Calu3 (cell line): Measurements from ENCODE around the gene GADL1. TPM values are rescaled to one million over a fixed set of nuclear protein-coding genes. Genes with fewer than 3 reads are reported as not detected.

Experiments used
- BruUV-seq: library from RNA; stranded (reverse); fragments of 400-500 nt; replicated peaks from 2 replicates; lab custom pipeline; 2021; lab: Mats Ljungman, UMichigan
- CTCF ChIA-PET: fragments of 300-600 bp; sonication (Branson Sonifier 250); formaldehyde crosslinking; loops from one replicate; lab custom pipeline; 2022; ENCODE audit warnings: antibody characterized with exemption; lab: Charles Lee
- DNase-seq: peaks from one replicate; pipeline ENCODE4 v3.0.0; 2022
- H3K27ac Mint-ChIP-seq: one replicate; pipeline ENCODE4 v1.8.0; 2022; ENCODE audit warnings: mixed read lengths; ENCODE audit not compliant: unreplicated experiment
- H3K27me3 Mint-ChIP-seq: one replicate; pipeline ENCODE4 v1.8.0; 2022; ENCODE audit warnings: mixed read lengths; ENCODE audit not compliant: unreplicated experiment
- H3K36me3 Mint-ChIP-seq: one replicate; pipeline ENCODE4 v1.8.0; 2022; ENCODE audit warnings: mild to moderate bottlenecking, moderate library complexity, mixed read lengths; ENCODE audit not compliant: insufficient read depth, unreplicated experiment
- H3K4me1 Mint-ChIP-seq: one replicate; pipeline ENCODE4 v1.8.0; 2022; ENCODE audit warnings: mild to moderate bottlenecking, low read depth, mixed read lengths; ENCODE audit not compliant: unreplicated experiment
- H3K4me3 Mint-ChIP-seq: one replicate; pipeline ENCODE4 v1.8.0; 2022; ENCODE audit warnings: mild to moderate bottlenecking, low read depth, moderate library complexity, mixed read lengths; ENCODE audit not compliant: unreplicated experiment
- H3K9me3 Mint-ChIP-seq: one replicate; pipeline ENCODE4 v1.8.0; 2022; ENCODE audit warnings: low read depth, mixed read lengths; ENCODE audit not compliant: unreplicated experiment
- intact Hi-C: fragments of 100-400 bp; cut with micrococcal nuclease; formaldehyde crosslinking; loops from one replicate; pipeline ENCODE4 v1.10.0; 2022; ENCODE audit not compliant: unreplicated experiment
- total RNA-seq: library from RNA; stranded (reverse); gene quantifications from 2 replicates; pipeline ENCODE4 v1.2.3, GENCODE V29; 2022
- TF ChIP-seq, protein P1 (sequence below): fragments of 200-600 bp; IDR thresholded peaks from one replicate; pipeline ENCODE4 v1.8.0; 2022; ENCODE audit warnings: antibody characterized with exemption; ENCODE audit not compliant: unreplicated experiment

The GADL1 gene
- total RNA-seq, 1 experiment from 2014 or later: not detected

DNA sequence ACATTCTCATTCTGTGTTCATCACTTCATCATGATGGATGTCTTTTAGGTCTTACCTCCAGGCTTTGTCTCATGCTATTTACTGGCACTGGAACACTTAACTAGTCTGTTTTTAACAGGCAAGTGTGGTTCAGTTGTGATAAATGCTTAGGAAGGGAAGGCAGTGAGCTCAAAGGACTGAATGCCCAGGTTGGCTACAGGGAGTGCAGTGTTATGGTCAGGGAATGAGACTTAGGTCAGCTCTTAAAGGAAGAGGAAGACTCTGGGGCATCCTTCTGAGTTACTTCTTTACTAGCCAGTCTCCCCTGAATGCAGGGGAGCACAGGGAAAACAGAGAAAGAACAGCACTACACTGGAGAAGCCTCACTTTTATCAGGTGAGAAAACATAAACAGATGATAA is 215.4 kb downstream of the GADL1 start:
- Mint-ChIP-seq H3K4me1 (peaks cover 27% of the 10 kb centered on the region), H3K4me3 (no peak overlapping the region), H3K36me3 (peaks cover 51% of the 10 kb centered on the region), H3K27ac (peak overlapping the region; percentile 30), H3K27me3 (no peaks in the 10 kb centered on the region), H3K9me3 (no peaks in the 10 kb centered on the region)
- no TSS peak for BruUV-seq
- intact Hi-C loops: no loop called here
- TF ChIP-seq, protein P1, sequence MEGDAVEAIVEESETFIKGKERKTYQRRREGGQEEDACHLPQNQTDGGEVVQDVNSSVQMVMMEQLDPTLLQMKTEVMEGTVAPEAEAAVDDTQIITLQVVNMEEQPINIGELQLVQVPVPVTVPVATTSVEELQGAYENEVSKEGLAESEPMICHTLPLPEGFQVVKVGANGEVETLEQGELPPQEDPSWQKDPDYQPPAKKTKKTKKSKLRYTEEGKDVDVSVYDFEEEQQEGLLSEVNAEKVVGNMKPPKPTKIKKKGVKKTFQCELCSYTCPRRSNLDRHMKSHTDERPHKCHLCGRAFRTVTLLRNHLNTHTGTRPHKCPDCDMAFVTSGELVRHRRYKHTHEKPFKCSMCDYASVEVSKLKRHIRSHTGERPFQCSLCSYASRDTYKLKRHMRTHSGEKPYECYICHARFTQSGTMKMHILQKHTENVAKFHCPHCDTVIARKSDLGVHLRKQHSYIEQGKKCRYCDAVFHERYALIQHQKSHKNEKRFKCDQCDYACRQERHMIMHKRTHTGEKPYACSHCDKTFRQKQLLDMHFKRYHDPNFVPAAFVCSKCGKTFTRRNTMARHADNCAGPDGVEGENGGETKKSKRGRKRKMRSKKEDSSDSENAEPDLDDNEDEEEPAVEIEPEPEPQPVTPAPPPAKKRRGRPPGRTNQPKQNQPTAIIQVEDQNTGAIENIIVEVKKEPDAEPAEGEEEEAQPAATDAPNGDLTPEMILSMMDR: no peak
- CTCF ChIA-PET: interaction anchor here (0.7 to 1.3 kb wide), 2 partner anchors 10 to 1477 kb away, joined by 5 to 6 read pairs; no protein-coding TSS in a partner anchor
- DNase-seq: no peak

DNA sequence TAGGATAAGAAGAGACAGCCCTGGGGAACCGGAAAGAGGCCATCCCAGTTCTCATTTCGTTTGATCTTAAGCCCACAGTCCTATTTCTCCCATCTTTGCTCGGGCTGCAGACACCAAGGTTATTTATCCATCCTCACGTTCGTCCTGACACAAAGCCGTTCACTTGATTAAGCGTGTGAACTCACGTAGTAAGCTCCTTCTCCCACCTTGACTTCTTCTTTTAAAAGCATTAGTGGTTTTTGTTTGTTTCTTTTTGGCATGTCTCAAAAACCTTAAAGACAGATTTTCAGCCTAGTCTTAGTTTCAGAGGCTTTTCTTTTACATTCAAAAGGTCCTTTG is 217.1 kb downstream of the GADL1 start:
- H3K27me3 Mint-ChIP-seq: no peaks in the 10 kb centered on the region
- CTCF ChIA-PET: no interaction called here
- TF ChIP-seq, protein P1: no peak
- intact Hi-C loops: no loop called here
- no peak for DNase-seq
- H3K4me1 Mint-ChIP-seq: peaks cover 26% of the 10 kb centered on the region
- H3K36me3 Mint-ChIP-seq: peaks cover 63% of the 10 kb centered on the region
- no TSS peak for BruUV-seq
- no peak overlapping the region for H3K4me3 Mint-ChIP-seq
- no peak overlapping the region for H3K27ac Mint-ChIP-seq
- H3K9me3 Mint-ChIP-seq: no peaks in the 10 kb centered on the region

DNA sequence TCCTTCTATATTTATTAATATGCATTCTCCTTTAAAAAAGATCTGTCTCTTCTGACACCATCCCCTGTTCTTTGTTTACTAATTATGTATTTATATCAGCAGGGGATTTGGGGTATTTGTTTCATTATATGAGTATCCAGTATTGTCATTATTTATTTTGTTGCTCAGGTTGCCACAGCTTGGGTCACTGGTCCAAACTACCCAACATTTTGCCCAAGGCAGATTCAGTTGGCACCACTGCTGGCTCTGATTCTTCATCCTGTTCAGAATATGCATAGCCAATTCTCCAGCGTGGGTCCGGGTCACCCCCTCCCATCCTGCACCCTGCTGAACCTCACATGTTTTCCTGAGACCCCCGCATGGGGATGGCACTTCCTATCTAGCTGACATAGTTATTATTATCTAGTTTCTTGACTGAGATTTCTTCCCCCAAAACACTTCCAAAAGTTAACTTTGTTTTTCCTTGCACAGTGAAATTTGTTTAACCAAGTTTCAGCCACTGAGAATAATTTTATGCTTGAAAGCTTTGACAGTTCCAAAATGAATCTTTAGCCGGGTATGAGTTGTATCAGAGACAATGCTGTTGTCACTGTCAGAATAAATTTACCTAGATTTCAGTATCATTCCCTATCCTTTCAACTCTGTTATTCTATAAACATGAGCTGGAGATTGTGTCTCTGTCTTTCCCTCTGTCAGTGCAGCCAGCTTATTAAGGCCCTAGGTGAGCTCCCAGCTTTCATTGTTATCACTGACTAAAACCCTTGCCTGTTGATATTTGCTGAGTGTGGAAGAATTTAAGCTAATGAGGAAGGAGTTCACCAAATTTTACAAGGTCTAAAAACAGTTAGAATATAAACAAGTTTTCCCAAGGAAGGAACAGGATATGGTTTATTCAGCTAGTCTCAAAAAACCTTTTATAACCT is 217.8 kb downstream of the GADL1 start:
- Mint-ChIP-seq H3K27ac (no peak overlapping the region), H3K4me1 (peaks cover 20% of the 10 kb centered on the region), H3K27me3 (no peaks in the 10 kb centered on the region), H3K4me3 (no peak overlapping the region), H3K36me3 (peaks cover 64% of the 10 kb centered on the region), H3K9me3 (no peaks in the 10 kb centered on the region)
- intact Hi-C loops: no loop called here
- DNase-seq: no peak
- CTCF ChIA-PET: no interaction called here
- TF ChIP-seq, protein P1: no peak
- TSS peak; percentile 3 for BruUV-seq
